Islet of Langerhans (tissue), 1 donor: Measurements from ENCODE around the gene GRB14.
"Not testable (repeated sequence)": the region's sequence is repeated elsewhere in the genome, so short reads cannot be mapped to it uniquely, and the experiment has no call there.

Experiments used
- FAIRE-seq: peaks from one replicate; lab custom pipeline; 2011; peaks lifted over from hg19 to GRCh38; lab: Jason Lieb, UNC

The GRB14 gene

DNA sequence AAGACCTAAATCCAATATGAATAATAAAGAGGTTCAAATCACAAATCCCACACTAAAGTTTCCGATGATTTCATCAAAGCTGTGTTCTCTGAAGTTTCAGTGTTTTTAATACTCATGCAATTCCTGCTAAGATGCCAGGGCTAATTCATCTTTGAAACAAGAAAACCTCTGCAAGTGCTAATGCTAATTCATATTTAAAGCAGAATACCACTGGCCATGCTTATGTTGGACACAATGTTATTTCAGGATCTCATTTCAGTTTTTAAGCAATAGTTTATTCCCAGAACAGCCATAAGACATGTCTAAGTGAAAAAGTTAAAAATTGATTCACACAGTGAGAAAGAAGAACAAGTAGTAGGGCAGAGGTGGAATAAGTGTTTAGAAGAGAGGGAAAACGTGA is 62.8 kb downstream of the GRB14 start:
- FAIRE-seq = no peak

DNA sequence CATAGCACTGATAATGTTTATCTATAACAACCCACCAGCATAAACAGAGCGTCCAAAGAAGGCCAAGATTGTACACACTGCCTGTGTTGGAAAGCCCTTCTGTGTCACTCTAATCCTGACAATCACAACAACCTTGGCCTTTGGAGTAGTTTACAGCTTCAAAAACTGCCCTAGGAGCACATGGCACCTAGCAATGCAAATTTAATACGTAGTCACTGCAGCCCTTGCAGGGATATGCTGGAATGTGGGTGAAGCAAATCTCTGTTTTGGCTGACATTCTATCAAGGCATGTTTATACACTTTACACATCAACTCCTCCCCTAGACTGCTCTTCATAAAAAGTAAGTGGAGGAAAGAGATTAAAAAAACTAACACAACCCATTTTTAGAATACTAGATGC is 66.8 kb downstream of the GRB14 start:
- no peak for FAIRE-seq

DNA sequence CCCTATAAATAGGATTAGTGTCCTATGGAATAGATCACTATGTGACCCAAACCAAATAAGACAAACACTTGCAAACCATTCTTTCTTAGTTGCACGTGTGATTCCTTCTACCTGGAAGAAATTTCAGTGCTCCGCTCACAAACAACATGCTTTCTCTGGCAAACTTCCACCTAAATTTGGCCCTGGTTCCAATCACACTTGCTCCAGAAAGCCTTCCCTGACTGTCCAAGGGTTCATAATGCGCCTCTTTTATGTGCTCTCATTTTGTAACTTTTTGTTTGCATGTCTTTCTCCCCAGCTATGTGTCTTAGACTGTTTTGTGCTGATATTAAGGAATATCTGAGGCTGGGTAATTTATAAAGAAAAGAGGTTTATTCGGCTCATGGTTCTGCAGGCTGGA is 69.8 kb downstream of the GRB14 start:
- FAIRE-seq = no peak

DNA sequence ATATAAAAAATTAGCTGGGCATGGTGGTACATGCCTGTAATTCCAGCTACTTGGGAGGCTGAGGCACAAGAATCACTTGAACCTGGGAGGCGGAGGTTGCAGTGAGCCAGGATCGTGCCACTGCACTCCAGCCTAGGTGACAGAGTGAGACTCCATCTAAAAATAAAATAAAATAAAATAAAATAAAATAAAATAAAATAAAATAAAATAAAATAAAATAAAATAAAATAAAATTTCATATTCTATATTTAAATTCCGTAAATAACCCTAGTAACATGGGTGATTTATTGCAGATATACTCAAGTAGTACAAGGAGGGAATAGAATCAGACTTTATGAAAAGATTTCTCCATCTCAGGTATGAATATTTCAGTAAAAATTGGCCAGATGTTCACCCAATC is 71.6 kb downstream of the GRB14 start:
- not testable (repeated sequence) for FAIRE-seq

DNA sequence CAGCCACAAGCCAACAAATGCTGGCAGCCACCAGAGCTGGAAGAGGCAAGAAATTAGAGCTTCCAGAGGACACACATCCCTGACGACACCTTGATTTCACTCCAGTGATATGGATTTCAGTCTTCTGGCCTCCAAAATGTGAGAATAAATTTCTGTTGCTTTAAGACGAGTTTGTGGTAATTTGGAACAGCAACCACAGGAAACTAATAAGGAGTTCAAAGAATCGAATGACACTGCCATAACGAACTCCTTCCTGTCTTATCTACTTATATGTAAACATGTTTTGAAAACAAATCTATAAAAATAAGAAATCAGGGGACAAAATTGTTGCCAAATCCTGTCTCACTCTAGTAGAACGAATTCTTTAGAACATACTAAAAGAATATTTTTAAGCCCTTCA is 75.8 kb downstream of the GRB14 start:
- FAIRE-seq = no peak

DNA sequence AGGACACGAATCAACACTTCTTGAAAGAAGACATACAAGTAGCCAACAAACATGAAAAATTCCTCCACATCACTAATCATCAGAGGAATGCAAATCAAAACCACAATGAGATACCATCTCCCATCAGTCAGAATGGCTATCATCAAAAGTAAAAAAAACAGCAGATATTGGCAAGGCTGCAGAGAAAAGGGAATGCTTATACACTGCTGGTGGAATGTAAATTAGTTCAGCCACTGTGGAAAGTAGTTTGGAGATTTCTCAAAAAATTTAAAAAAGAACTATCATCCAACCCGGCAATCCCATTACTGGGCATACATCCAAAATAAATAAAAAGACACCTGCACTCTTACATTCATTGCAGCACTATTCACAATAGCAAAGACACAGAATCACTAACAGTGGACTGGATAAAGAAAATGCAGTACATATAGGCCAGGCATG is 78.7 kb downstream of the GRB14 start:
- FAIRE-seq = no peak

DNA sequence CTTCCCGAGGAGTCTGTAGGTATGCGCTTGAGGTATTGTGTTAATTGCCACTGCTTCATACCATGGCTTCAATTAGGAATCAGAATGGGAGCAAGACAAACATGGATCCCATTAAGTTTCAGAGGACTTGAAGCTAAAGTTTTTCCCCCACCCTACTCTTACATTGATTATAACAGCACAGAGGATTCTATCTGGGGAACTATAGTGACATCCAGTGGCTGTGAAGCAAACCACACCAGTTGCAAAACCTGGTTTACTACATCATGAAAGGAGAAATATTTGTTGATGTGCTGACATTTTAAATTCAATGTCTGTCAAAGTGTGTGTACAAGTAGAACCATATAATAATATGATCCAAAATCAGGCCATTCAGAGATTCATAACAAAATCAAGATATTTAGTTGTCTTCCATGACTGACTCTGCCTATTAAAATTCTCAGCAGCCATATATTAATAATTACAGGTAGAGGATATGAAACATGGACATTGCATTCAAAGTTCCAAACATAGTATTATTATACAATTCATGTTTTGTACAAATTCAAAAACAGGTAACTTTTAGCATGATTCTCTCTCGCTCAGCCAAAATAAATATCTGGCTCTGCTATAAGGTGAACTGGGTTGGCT is 82.9 kb downstream of the GRB14 start:
- peak; percentile 95 for FAIRE-seq

DNA sequence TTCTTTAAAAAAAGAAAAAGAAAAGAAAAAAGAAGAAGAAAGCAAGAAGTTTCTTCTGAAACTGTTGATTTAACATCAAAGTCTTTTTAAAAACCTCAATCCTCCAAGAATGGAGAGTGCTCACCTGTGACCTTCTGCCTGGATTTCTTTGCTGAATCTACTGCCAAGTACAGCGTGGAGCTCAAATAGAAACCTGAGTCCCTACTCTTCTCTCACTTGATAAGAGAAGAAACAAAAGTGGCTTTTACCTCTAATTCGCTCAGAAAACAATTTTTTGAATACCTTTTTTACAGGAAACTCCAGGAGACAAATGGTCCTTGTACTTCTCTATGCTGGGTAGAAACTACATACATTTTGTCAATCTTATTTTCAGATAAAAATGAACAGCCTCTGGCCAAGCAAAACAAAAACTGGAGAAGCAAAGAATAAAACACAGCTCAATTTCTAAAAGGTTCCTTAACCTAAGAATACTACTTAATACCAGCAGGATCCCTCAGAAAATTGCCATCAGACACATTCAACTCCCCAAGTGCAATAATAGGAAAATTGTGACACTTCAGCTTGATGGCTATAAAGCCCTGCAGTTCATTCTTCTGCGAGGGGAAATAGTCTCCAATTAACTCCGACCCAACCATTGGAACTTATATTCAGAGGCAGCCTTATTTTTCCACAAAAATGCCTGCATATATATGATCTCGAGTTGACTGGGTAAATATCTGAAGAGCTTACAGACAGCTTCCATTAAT is 85.8 kb downstream of the GRB14 start:
- FAIRE-seq = no peak

DNA sequence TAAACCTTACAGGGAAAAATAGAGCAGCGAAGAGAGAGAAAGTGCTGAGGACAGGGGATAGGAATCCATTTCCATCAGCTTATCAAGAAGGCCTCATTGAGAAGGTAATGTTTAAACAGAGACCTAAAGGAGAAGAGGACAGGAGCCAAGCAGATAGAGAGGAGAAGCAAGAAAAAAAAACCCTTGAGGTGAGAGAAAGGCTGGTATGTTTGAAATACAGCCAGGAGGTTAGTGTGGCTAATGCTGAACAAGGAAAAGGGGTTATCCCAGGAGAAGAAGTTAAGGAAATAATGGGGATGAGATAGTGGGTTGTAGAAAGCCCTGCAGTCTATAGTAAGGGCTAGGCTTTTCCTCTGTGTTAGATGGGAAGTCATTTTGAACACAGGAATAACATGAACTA is 90.8 kb downstream of the GRB14 start:
- FAIRE-seq = no peak

DNA sequence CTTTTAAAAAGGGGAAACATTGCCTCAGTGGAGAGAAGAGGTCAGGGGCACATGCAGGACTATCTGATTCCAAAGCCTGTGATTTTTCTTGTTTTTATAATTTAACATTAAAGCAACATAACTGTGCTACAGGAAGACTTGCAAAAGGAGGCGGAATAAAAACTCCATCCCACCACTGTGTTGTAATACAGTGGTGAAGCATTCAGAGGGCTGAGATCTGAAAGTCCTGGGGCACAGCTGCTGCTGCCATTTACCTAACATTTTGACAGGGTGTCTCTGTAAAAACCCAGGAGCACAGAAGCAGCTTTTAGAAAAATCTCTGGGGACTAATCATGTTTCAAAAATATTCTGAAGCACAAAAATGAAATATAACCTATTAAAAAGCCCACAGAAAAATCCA is 97.6 kb downstream of the GRB14 start:
- FAIRE-seq = no peak

DNA sequence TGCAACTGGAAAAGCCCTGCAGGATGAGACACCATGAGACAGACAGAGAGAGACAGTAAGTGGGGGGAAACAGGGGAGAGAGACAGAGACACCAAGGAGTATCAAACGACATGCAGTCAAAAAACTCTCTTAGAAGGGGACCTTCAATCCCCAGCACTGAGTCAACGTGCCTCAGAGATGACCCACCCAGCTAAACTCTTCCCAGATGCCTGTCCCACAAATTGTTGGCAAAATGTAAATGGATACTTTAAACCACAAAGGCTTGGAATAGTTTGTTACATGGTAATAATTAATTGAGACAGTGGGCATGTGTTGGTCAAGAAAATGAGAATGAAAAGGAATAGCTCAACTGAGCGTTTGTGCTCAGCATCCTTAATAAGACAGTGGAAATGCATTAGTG is 98.3 kb downstream of the GRB14 start:
- FAIRE-seq = no peak

DNA sequence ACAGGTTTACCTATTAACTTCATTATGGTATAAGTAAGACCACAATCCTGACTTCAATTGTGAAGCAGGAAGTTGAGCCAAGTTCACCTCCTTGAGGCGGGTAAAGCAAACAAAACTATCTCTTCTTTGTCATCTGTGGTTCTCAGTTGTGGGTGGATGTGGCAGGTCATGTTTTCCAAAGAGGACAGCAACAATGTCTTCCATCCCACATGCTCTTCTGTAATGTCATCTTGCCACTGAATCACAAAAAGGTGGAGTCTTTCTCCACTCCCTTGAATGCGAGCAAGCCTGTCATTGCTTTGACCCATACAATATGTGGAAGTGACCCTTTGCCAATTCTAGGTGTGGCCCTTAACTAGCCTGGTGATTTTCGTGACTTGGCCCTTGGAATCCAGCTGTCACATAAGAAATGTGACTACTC is 98.7 kb downstream of the GRB14 start:
- no peak for FAIRE-seq

DNA sequence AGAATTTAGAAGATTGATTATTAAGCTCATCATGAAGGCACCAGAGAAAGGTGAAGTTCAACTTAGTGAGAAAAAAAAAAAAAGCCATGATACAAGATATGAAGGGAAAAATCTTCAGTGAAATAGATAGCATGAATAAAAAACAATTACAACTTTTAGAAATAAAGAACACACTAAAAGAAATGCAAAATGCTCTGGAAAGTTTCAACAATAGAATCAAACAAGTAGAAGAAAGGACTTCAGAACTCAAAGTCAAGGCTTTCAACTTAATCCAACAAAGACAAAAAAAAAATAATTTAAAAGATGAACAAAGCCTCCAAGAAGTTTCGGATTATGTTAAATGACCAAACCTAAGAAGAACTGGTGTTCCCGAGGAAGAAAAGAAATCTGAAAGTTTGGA is 105.5 kb downstream of the GRB14 start:
- no peak for FAIRE-seq

DNA sequence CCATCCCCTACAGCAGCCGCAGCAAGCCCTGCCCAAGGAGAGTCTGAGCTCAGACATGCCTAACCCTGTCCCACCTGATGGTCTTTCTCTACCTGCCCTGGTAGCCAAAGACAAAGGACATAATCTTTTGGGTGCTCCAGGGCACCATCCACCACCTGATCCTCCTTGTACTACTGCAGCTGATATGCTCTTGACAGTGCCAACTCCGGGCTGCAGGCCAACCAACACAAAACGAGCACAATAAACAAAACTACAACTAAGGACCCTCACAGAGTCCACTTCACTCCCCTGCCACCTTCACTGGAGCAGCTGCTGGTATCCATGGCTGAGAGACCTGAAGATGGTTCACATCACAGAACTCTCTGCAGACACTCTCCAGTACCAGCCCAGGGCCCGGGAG is 106.3 kb downstream of the GRB14 start:
- no peak for FAIRE-seq

DNA sequence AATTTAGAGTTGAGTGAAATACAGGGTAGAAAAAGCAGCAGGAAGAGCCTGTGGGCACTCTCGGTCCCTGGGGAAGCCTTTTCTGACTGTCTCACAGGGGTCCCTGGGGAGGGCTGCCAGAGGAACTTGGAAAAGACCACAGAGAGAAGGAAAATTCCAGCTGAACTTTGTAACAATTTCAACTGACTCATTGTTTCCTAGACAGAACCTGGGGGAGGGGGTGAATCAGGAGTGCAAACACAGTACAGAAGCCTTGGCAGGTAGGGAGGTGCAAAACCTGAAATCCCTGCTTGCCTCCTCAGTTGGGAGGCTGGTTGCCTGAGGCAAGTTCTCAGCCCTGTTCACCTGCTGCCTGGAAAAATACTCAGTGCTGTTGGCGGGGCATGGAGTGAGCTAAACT is 106.8 kb downstream of the GRB14 start:
- no peak for FAIRE-seq

DNA sequence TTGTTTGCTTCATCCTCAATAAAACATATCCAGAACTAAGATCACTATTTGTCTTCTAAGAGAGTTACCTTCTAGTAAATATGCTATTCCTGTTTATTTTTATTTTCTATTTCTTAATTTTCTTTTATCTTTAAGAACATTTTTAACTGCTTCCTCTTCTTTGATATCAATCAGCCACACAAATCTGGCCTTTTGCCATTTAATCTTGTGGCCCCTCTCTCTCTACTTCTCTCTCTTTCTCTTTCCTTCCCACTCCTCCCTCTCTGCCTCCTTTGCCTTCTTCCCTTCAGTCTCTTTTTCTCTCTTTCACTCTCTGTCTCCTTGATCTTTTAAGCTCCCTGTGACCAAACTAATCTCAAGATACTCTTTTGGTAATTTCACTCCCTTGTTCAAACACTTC is 108.4 kb downstream of the GRB14 start:
- no peak for FAIRE-seq

DNA sequence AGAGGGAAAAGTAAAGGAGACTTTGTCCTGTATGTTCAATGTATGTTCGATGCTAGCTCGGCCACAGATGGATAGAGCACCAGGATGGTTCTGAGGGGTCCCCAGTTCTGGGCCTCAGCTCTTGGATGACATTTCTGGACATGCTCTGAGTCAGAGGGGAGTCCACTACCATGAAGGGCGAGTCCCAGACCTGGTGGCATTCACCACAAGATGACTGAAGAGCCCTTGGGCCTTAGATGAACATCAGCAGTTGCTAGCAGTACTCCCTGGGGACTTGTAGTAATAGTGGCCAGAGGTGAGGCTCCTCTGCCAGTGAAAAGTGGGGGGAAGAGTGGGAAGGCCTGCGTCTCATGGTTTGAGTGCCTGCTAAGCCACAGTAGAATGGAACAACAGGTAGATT is 109.5 kb downstream of the GRB14 start:
- no peak for FAIRE-seq

DNA sequence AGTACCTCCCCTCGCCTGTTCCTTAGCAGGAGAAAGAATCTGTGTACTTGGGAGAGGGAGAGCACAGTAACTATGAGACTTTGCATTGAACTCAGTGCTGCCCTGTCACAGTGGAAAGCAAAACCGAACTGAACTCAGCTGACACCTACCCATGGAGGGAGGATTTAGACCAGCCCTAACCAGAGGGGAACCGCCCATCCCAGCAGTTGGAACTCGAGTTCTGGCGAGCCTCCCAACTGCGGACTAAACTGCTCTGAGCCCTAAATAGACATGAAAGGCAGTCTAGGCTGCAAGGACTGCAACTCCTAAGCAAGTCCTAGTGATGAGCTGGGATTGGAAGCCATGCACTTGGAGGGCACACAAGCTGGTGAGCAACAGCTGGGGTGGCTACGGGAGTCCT is 110.4 kb downstream of the GRB14 start:
- no peak for FAIRE-seq

DNA sequence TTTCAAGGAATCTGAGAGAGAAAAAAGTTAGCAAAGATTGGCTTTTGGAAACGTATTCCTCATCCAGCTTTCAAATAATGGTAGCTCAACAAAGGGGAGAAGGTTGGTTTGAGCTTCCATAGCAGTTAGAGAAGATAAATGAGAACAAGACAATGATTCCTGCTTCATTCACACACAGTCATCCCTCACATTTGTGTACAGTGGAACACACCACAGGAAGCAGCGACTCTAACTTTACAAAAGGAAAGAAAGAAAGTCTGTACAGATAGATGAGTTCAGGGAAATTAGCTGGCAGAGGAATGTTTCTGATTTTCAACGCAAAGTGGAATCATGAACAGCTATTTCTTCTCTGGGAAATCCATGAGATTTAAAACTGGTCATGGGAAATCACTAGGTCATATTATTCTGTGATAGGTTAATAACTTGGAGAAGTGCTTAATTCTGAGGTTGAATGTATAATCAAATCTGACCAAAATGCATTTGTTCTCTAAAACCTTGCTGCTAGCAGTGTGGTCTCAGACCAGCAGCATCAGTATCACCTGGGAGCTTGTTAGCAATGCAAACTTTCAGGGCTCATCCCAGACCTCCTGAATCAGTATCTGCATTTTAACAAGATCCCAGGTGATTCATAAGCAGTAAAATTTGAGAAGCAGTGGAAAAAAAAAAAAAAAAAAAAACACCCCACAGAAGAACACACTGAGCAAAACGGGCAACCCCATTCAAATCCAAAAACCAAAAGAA is 112.0 kb downstream of the GRB14 start:
- FAIRE-seq = no peak

DNA sequence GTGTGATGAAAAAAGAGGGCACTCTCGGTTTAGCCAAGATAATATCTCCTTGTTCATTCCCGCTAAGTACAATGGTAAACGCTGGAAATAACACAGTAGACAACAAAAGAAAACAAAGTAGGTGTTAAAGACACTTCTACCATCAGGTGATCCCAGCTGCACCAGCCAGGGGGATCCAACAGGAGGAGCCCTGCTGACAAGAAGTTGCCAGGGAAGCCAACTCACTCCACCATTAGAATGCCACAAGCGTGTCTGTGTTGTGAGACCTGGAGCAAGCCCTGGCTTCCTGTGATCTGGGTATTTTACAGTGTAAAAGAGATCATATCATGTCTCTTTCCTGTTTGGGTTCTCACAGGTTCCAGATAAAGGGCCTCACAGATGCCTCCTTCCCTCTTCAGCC is 117.0 kb downstream of the GRB14 start:
- no peak for FAIRE-seq

DNA sequence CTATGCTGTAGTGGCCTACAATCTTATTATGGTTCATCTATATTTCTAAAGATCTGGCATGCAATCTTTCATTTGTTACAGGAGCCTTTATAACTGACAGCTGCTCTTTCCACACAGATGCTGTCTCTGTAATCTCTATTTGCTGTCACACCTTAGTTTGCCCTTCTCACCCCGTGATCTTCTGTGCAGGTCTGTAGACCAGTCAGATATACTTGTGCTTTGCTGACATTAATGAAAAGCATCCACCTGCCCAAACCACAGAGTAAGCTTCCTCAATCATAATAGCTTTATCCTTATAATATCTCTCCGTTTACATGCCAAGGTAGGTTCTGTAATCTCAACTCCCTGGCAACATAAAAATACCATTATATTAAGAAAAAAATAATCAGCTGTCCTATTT is 122.4 kb downstream of the GRB14 start:
- no peak for FAIRE-seq

DNA sequence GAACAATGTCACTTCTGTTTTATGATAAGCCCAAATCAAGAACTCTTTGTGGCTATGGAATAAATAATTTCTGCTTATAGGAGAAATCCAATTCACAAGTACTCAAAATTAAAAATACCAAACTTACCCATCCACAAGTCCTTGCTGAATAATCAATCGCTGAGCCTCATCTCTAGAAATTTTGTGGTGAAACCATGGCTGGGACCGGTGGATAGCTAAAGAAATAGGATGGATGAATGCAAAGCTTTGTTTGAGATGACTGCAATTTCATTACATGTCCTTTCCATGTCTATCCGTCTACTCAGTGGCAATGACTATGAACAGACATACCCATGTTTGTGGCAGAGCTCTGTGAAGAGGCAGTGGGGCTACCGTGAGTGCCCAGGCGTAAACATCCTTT is 124.4 kb downstream of the GRB14 start:
- no peak for FAIRE-seq

DNA sequence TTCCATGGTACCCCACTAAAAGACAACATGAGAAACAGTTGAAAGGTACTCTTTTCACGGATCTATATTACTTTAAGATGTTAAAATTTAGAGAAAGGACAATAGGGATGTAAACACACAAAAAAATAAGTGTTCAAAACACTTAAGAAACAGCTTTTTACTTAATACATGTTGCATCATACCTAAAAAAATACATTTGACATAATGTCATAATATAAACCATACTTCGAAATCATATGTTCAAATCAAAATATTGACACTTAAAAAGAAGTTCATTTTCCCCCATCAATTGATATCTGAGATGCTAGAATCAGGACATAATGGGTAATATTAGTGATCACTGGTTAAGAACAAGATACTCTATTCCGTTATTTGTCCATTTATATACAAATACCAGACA is 124.9 kb downstream of the GRB14 start:
- FAIRE-seq = no peak
